RWPE1 (cell line): ENCODE results near the gene ACCS.

Experiments used
- CTCF ChIA-PET: fragments of 350-600 bp; sonication (Branson Sonifier 250); formaldehyde crosslinking; extraction: SDS; loops from one replicate; lab custom pipeline; 2021; lab: Yijun Ruan, JAX
- POLR2A ChIA-PET: fragments of 400-600 bp; formaldehyde crosslinking; extraction: SDS; loops from one replicate; lab custom pipeline; 2020; ENCODE audit warnings: antibody characterized with exemption; ENCODE audit not compliant: low non-redundant PET; lab: Yijun Ruan, JAX
- DNase-seq: peaks from one replicate; pipeline ENCODE4 v3.0.0; 2012; ENCODE audit warnings: low spot score
- H3K27ac ChIP-seq: fragments of 450-650 bp; 2 replicates; pipeline ENCODE4 v1.5.1; 2017
- TF ChIP-seq, protein P1 (sequence below): fragments of 450-650 bp; conservative IDR thresholded peaks from 2 replicates; pipeline ENCODE4 v1.5.1; 2017; ENCODE audit warnings: low read depth, mild to moderate bottlenecking

Gene ACCS

DNA sequence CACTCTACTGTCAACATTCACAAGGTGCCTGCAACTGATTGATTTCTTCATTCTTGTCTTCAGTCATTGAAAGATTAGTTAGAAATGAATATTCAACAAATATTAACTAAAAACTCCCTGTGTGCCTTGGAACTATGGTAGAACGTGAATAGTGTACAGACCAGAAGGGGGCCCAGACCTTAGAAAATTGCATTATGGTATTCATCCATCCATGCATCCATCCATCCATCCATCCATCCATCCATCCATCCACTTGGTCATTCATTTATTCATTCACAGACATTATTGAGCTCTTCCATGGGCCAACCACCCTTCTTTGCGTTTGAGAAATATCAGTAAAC lies 28.4 kb upstream of the ACCS start:
- no peak overlapping the region for H3K27ac ChIP-seq
- TF ChIP-seq, protein P1, sequence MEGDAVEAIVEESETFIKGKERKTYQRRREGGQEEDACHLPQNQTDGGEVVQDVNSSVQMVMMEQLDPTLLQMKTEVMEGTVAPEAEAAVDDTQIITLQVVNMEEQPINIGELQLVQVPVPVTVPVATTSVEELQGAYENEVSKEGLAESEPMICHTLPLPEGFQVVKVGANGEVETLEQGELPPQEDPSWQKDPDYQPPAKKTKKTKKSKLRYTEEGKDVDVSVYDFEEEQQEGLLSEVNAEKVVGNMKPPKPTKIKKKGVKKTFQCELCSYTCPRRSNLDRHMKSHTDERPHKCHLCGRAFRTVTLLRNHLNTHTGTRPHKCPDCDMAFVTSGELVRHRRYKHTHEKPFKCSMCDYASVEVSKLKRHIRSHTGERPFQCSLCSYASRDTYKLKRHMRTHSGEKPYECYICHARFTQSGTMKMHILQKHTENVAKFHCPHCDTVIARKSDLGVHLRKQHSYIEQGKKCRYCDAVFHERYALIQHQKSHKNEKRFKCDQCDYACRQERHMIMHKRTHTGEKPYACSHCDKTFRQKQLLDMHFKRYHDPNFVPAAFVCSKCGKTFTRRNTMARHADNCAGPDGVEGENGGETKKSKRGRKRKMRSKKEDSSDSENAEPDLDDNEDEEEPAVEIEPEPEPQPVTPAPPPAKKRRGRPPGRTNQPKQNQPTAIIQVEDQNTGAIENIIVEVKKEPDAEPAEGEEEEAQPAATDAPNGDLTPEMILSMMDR = no peak
- no peak for DNase-seq
- POLR2A ChIA-PET = no interaction called here
- CTCF ChIA-PET = interaction anchor here (0.6 to 2.6 kb wide), 2 partner anchors 14 to 148 kb away, joined by 3 to 6 read pairs; no protein-coding TSS in a partner anchor

DNA sequence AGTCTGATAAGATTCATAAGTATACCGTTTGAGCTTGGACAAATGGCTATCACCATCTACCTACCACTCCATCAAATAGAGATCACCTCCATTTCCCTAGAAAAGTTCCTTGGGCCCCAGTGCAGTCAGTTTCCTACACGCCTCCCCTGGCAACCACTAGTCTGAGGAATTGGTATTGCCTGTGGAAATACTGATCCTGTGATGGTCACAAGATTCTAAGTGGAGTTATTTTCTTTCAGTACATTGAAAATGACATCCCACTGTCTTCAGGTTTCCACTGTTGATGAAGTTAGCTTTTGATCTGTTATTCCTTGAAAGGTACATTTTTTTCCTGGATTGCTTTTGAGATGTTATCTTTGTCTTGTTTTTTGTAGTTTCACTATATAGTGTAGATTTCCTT lies 22.9 kb upstream of the ACCS start:
- no peak for DNase-seq
- TF ChIP-seq, protein P1 = no peak
- ChIA-PET POLR2A (no interaction called here), CTCF (interaction anchor here (0.5 kb wide), 1 partner anchor 43 kb away, joined by 3 read pairs; no protein-coding TSS in a partner anchor)
- no peak overlapping the region for H3K27ac ChIP-seq

DNA sequence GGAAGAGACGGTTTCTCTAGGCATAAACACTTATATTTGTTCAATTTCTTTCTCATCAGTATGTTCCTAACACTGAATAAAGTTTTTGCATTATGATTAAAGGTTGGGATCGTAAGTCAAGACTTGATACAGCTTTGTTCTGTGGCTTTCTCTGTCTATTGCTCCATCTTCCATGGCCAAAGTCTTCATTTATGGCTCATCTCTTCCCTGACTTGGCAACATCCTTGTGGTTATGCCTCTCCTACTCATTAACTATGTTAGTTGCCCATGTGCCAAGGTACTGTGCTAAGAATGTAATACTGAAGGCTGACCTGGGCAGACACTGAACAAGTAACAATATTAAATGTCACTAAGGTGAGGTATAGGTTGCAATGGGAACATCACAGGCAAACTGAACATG lies 19.9 kb upstream of the ACCS start:
- POLR2A ChIA-PET = no interaction called here
- CTCF ChIA-PET = no interaction called here
- TF ChIP-seq, protein P1 = no peak
- no peak for DNase-seq
- H3K27ac ChIP-seq = no peak overlapping the region

DNA sequence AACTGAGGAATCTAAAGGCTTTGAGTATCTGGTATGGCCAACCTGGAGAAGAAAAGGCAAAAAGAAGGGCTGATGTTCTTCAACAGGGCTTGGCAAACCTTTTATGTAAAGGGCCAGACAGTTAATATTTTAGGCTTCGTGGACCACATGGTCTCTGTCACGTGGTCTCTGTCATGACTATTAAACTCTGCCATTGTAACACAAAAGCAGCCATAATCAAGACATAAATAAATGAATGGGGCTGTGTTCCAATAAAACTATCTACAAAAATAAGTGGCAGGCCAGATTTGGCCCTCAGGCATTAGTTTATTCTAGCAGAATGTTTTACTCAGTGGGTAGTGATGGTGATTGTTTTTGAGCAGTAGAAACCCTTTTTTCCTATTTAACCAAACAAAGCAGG lies 18.8 kb upstream of the ACCS start:
- TF ChIP-seq, protein P1 = no peak
- DNase-seq = no peak
- no peak overlapping the region for H3K27ac ChIP-seq
- ChIA-PET POLR2A (no interaction called here), CTCF (no interaction called here)

DNA sequence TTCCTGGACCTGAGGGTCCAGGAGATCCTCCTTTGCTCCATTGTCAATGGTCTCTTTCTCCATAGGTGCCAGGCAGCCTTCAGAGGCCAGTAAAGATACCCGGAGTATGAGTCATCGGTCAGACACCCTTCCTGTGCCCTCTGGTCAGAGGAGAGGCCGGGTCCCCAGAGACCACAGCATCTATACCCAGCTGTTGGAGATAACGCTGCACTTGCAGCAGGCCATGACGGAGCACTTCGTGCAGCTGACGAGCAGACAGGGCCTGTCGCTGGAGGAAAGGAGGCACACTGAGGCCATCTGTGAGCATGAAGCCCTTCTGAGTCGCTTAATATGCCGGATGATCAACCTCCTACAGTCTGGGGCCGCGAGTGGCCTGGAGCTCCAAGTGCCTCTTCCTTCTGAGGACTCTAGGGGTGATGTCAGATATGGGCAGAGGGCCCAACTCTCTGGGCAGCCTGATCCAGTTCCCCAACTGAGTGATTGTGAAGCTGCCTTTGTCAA lies 18.1 kb upstream of the ACCS start, which contains the start of gene ACCSL:
TSS of gene ACCSL (plus strand) at position 51 of the 501 bp plus-strand sequence. CDS start at position 107, 56 bp downstream.
- POLR2A ChIA-PET = no interaction called here
- no peak within 1 kb of the TSS for H3K27ac ChIP-seq
- CTCF ChIA-PET = interaction anchor here (0.6 to 1.1 kb wide), 2 partner anchors 114 to 238 kb away, joined by 3 read pairs; no protein-coding TSS in a partner anchor
- TF ChIP-seq, protein P1 = no peak
- no peak for DNase-seq

DNA sequence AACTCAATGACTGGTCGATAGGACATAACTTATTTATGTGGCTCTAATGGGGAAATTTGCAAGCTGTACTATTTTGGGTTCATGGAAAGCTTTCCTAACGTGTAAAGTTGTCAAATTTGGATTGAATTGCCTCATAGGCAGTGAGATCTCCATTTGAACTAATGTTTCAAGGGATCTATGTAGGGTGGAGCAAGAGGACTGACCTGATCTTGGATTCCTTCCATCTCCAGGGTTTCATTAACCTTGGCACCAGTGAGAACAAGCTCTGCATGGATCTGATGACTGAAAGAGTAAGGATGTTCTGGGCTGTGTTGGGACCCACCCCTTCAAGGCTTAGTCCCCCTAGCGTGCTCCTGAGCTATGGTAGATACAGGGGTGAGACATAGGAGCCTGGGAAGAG lies 16.2 kb upstream of the ACCS start:
- TF ChIP-seq, protein P1 = no peak
- ChIA-PET CTCF (interaction anchor here (0.5 kb wide), 1 partner anchor 102 kb away, joined by 3 read pairs; no protein-coding TSS in a partner anchor), POLR2A (no interaction called here)
- no peak for DNase-seq
- no peak overlapping the region for H3K27ac ChIP-seq
